Measurements from ENCODE around the gene CHI3L2.

DNA sequence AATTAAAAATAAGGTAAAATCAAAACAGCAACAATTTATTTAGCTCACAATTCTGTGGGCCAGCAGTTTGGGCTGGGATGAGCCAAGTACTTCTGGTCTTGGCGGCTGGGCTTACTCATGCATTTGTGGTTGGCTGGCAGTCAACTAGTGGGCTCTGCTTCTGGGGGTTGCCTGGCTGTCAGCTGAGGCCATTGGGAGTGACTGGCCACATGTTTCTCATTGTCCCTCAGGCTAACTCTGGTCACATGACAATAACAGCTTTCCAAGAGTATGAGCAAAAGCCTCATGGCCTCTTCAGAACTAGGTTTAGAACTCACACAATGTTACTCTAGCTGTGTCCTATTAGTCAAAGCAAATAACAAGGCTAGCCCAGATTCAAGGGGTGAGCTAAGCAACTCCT lies 47.6 kb downstream of the CHI3L2 start:
- TF ChIP-seq CREB1 (IDR thresholded peaks at IDR 0.05) (no peak), CREB1 (CRISPR knock-in tag; IDR thresholded peaks at IDR 0.05) (no peak), HCFC1 (IDR thresholded peaks at IDR 0.05; ENCODE audit: low read depth, low read length) (no peak), ZC3H11A (IDR thresholded peaks at IDR 0.05; ENCODE audit: low read depth, low read length) (no peak), DDX20 (tag; IDR thresholded peaks at IDR 0.05; ENCODE audit: low read depth) (no peak), CEBPB (tag; IDR thresholded peaks at IDR 0.05) (no peak), POLR2G (IDR thresholded peaks at IDR 0.05; ENCODE audit: low read depth, low read length) (no peak), SIRT6 (IDR thresholded peaks at IDR 0.05; ENCODE audit: low read depth, low read length) (no peak), TCF7L2 (IDR thresholded peaks at IDR 0.05; ENCODE audit: low read depth, low read length) (no peak), ATF1 (CRISPR knock-in tag; IDR thresholded peaks at IDR 0.05) (no peak), ATF1 (tag; IDR thresholded peaks at IDR 0.05) (no peak)
- TF ChIP-seq, protein P1, sequence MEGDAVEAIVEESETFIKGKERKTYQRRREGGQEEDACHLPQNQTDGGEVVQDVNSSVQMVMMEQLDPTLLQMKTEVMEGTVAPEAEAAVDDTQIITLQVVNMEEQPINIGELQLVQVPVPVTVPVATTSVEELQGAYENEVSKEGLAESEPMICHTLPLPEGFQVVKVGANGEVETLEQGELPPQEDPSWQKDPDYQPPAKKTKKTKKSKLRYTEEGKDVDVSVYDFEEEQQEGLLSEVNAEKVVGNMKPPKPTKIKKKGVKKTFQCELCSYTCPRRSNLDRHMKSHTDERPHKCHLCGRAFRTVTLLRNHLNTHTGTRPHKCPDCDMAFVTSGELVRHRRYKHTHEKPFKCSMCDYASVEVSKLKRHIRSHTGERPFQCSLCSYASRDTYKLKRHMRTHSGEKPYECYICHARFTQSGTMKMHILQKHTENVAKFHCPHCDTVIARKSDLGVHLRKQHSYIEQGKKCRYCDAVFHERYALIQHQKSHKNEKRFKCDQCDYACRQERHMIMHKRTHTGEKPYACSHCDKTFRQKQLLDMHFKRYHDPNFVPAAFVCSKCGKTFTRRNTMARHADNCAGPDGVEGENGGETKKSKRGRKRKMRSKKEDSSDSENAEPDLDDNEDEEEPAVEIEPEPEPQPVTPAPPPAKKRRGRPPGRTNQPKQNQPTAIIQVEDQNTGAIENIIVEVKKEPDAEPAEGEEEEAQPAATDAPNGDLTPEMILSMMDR (IDR thresholded peaks at IDR 0.05 in 2 of 3, conservative IDR thresholded peaks at IDR 0.05 in 1 of 3; ENCODE audit: insufficient read depth in 2 of 3, low read depth in 1 of 3, low read length in 3 of 3) = no peak
- TF ChIP-seq, protein P2, sequence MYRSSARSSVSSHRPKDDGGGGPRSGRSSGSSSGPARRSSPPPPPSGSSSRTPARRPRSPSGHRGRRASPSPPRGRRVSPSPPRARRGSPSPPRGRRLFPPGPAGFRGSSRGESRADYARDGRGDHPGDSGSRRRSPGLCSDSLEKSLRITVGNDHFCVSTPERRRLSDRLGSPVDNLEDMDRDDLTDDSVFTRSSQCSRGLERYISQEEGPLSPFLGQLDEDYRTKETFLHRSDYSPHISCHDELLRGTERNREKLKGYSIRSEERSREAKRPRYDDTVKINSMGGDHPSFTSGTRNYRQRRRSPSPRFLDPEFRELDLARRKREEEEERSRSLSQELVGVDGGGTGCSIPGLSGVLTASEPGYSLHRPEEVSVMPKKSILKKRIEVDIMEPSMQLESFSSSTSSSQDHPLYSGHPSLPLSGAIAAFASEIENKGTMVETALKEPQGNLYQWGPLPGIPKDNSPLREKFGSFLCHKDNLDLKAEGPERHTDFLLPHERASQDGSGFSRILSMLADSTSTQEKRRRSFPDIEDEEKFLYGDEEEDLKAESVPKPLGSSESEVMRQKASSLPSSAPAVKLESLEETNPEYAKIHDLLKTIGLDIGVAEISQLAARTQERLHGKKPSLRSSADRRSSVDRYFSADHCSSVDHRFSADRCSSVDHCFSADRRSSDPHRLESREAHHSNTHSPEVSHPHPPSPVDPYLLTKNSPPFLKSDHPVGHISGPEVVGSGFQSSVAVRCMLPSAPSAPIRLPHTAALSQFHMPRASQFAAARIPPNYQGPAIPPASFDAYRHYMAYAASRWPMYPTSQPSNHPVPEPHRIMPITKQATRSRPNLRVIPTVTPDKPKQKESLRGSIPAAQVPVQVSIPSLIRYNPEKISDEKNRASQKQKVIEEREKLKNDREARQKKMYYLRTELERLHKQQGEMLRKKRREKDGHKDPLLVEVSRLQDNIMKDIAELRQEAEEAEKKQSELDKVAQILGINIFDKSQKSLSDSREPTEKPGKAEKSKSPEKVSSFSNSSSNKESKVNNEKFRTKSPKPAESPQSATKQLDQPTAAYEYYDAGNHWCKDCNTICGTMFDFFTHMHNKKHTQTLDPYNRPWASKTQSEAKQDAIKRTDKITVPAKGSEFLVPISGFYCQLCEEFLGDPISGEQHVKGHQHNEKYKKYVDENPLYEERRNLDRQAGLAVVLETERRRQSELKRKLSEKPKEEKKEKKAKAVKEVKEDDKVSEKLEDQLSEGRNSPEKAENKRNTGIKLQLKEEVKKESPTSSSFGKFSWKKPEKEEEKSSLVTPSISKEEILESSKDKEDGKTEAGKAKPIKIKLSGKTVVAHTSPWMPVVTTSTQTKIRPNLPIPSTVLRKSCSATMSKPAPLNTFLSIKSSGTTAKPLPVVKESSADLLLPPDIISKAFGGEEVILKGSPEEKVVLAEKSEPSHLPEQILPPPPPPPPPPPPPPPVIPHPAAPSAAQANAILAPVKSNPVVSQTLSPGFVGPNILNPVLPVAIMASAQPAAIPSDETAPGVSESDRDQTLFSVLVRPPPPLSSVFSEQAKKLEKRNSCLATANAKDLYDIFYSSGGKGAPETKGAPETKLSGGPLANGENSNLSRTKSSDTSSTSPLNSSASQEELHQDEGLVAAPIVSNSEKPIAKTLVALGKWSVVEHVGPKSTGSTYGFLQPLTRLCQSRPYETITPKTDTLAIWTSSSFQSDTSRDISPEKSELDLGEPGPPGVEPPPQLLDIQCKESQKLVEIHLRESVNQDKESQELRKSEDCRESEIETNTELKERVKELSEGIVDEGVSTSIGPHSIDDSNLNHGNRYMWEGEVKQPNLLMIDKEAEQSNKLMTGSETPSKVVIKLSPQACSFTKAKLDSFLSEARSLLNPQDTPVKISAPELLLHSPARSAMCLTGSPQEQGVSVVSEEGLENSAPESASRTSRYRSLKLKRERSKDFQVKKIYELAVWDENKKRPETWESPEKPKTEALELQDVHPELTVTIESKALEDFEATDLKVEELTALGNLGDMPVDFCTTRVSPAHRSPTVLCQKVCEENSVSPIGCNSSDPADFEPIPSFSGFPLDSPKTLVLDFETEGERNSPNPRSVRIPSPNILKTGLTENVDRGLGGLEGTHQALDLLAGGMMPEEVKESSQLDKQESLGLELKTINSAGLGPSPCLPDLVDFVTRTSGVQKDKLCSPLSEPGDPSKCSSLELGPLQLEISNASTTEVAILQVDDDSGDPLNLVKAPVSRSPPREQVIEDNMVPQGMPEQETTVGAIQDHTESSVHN (IDR thresholded peaks at IDR 0.05; ENCODE audit: borderline replicate concordance in 1 of 2, low read depth in 1 of 2) = no peak
